HG03442 (cell line): ENCODE measurements around the gene SLIRP.
"Not testable (repeated sequence)": the region's sequence is repeated elsewhere in the genome, so short reads cannot be mapped to it uniquely, and the experiment has no call there.

Experiments
- ATAC-seq: cut with Tn5 transposase; IDR thresholded peaks from one replicate; pipeline ENCODE4 v1.9.1; 2021; ENCODE audit warnings: mild to moderate bottlenecking, moderate library complexity; ENCODE audit not compliant: unreplicated experiment

Gene SLIRP

GRCh38 chr14:77707724-77708408, at the start of gene SLIRP, which contains the start of gene ALKBH1:
Gene SLIRP, plus strand, starts transcription at chr14:77708103. Its CDS starts 9 bp downstream, at chr14:77708112.
Gene ALKBH1, minus strand, starts transcription at chr14:77708023. Its CDS starts 19 bp downstream, at chr14:77708004.
- ATAC-seq: peak; percentile 98

- ATAC-seq: no peak
These were observed 48.1 kb upstream of the SLIRP start for GRCh38 chr14:77659831-77660230.

GRCh38 chr14:77660754-77661153, 47.1 kb upstream of the SLIRP start:
- ATAC-seq: no peak

GRCh38 chr14:77661562-77661961, 46.3 kb upstream of the SLIRP start:
- not testable (repeated sequence) for ATAC-seq

- no peak for ATAC-seq
These were observed 44.6 kb upstream of the SLIRP start for GRCh38 chr14:77663293-77663692.

GRCh38 chr14:77667331-77667730, 40.6 kb upstream of the SLIRP start:
- ATAC-seq: no peak

GRCh38 chr14:77673193-77673592, 34.7 kb upstream of the SLIRP start:
- no peak for ATAC-seq

- no peak for ATAC-seq
These were observed 33.0 kb upstream of the SLIRP start for GRCh38 chr14:77674931-77675330.

GRCh38 chr14:77681196-77682157, 26.4 kb upstream of the SLIRP start:
- no peak for ATAC-seq

GRCh38 chr14:77682158-77682553, 25.7 kb upstream of the SLIRP start:
- ATAC-seq: no peak

GRCh38 chr14:77691259-77691658, 16.6 kb upstream of the SLIRP start:
- no peak for ATAC-seq

- peak; percentile 21 for ATAC-seq
These were observed 564 bp upstream of the SLIRP start for GRCh38 chr14:77707355-77707723.

GRCh38 chr14:77708749-77709148, 846 bp downstream of the SLIRP start:
- no peak for ATAC-seq

GRCh38 chr14:77709412-77709811, 1.5 kb downstream of the SLIRP start:
- no peak for ATAC-seq

GRCh38 chr14:77710364-77710763, 2.5 kb downstream of the SLIRP start:
- no peak for ATAC-seq

GRCh38 chr14:77714926-77715325, 7.0 kb downstream of the SLIRP start:
- no peak for ATAC-seq

- ATAC-seq: no peak
These were observed 9.9 kb downstream of the SLIRP start for GRCh38 chr14:77717608-77718305.

- ATAC-seq: no peak
These were observed 13.5 kb downstream of the SLIRP start for GRCh38 chr14:77721437-77721836.

- ATAC-seq: no peak
These were observed 14.4 kb downstream of the SLIRP start for GRCh38 chr14:77722301-77722700.

GRCh38 chr14:77730976-77731497, 23.1 kb downstream of the SLIRP start:
- ATAC-seq: no peak
